NB4 (cell line): ENCODE data around the gene KCTD4.

ENCODE experiments used
- DNase-seq: peaks from one replicate; pipeline ENCODE4 v3.0.0; 2010; ENCODE audit warnings: low read depth
- H3K4me3 ChIP-seq: one replicate; pipeline ENCODE4 v1.5.1; 2011; ENCODE audit warnings: mild to moderate bottlenecking, low read depth, low read length, moderate library complexity
- CTCF ChIP-seq: IDR thresholded peaks from one replicate; pipeline ENCODE4 v1.5.1; 2012; ENCODE audit warnings: low read depth, low read length
- MAX ChIP-seq: IDR thresholded peaks from 2 replicates; pipeline ENCODE4 v1.6.1; 2011; ENCODE audit warnings: low read depth, low read length
- MYC ChIP-seq: IDR thresholded peaks from 2 replicates; pipeline ENCODE4 v1.6.1; 2011; ENCODE audit warnings: low read depth, low read length
- POLR2A ChIP-seq: IDR thresholded peaks from 2 replicates; pipeline ENCODE4 v1.6.1; 2011; ENCODE audit warnings: mild to moderate bottlenecking; ENCODE audit not compliant: insufficient read length; ENCODE audit errors: extremely low read depth

Gene KCTD4

GRCh38 chr13:45240143-45240542, 39.3 kb upstream of the KCTD4 start:
- no peak for TF ChIP-seq MYC
- no peak for TF ChIP-seq POLR2A
- no peak for TF ChIP-seq MAX
- TF ChIP-seq CTCF: no peak
- no peak overlapping the region for H3K4me3 ChIP-seq
- DNase-seq: no peak

- H3K4me3 ChIP-seq: no peak overlapping the region
- TF ChIP-seq POLR2A (no peak), MAX (no peak), MYC (no peak), CTCF (no peak)
- DNase-seq: no peak
Measured at GRCh38 chr13:45238945-45239795, 38.3 kb upstream of the KCTD4 start.

GRCh38 chr13:45232591-45232990, 31.7 kb upstream of the KCTD4 start:
- H3K4me3 ChIP-seq: no peak overlapping the region
- TF ChIP-seq POLR2A: no peak
- no peak for TF ChIP-seq MAX
- TF ChIP-seq MYC: no peak
- TF ChIP-seq CTCF: no peak
- DNase-seq: no peak

- H3K4me3 ChIP-seq: no peak overlapping the region
- TF ChIP-seq MYC (no peak), CTCF (no peak), MAX (no peak), POLR2A (no peak)
- DNase-seq: no peak
Measured at GRCh38 chr13:45231722-45232121, 30.9 kb upstream of the KCTD4 start.

GRCh38 chr13:45231305-45231704, 30.5 kb upstream of the KCTD4 start:
- H3K4me3 ChIP-seq: no peak overlapping the region
- TF ChIP-seq MAX (no peak), POLR2A (no peak), CTCF (no peak), MYC (no peak)
- DNase-seq: no peak

- TF ChIP-seq POLR2A (no peak), CTCF (no peak), MAX (no peak), MYC (no peak)
- no peak for DNase-seq
- H3K4me3 ChIP-seq: no peak overlapping the region
Measured at GRCh38 chr13:45229172-45229571, 28.3 kb upstream of the KCTD4 start.
